HG02938 (cell line): Measurements from ENCODE around the gene FOXK2.
"Not testable (repeated sequence)": the region's sequence is repeated elsewhere in the genome, so short reads cannot be mapped to it uniquely, and the experiment has no call there.

ENCODE experiments used
- ATAC-seq: cut with Tn5 transposase; IDR thresholded peaks from one replicate; pipeline ENCODE4 v1.9.1; 2021; ENCODE audit warnings: mild to moderate bottlenecking, moderate library complexity; ENCODE audit not compliant: unreplicated experiment

The FOXK2 gene

GRCh38 chr17:82494236-82495055, 25.1 kb upstream of the FOXK2 start:
- peak; percentile 46 for ATAC-seq

- ATAC-seq, result no peak
These were observed 23.5 kb upstream of the FOXK2 start for GRCh38 chr17:82495844-82496528.

GRCh38 chr17:82496529-82497434, 22.8 kb upstream of the FOXK2 start:
- peak; percentile 66 for ATAC-seq

GRCh38 chr17:82497483-82498405, 21.8 kb upstream of the FOXK2 start:
- no peak for ATAC-seq

- ATAC-seq, result no peak
These were observed 17.3 kb upstream of the FOXK2 start for GRCh38 chr17:82502207-82502606.

- no peak for ATAC-seq
These were observed 16.3 kb upstream of the FOXK2 start for GRCh38 chr17:82503094-82503727.

GRCh38 chr17:82503728-82504308, 15.7 kb upstream of the FOXK2 start:
- no peak for ATAC-seq

GRCh38 chr17:82505296-82505695, 14.2 kb upstream of the FOXK2 start:
- ATAC-seq, result no peak

- ATAC-seq, result peak; percentile 93
These were observed 13.1 kb upstream of the FOXK2 start for GRCh38 chr17:82506402-82506801.

- no peak for ATAC-seq
These were observed 11.8 kb upstream of the FOXK2 start for GRCh38 chr17:82507631-82508175.

GRCh38 chr17:82511642-82512041, 7.9 kb upstream of the FOXK2 start:
- not testable (repeated sequence) for ATAC-seq

- ATAC-seq, result not testable (repeated sequence)
These were observed 5.7 kb upstream of the FOXK2 start for GRCh38 chr17:82513864-82514263.

GRCh38 chr17:82517230-82517865, 2.2 kb upstream of the FOXK2 start:
- ATAC-seq, result no peak

GRCh38 chr17:82519971-82520903, 705 bp downstream of the FOXK2 start:
- ATAC-seq, result no peak

GRCh38 chr17:82524540-82524939, 5.0 kb downstream of the FOXK2 start:
- ATAC-seq, result no peak

GRCh38 chr17:82525712-82526111, 6.2 kb downstream of the FOXK2 start:
- no peak for ATAC-seq

GRCh38 chr17:82527898-82528297, 8.4 kb downstream of the FOXK2 start:
- ATAC-seq, result no peak
